ENCODE data around the gene DNMT3L.
"Not testable (repeated sequence)": the region's sequence is repeated elsewhere in the genome, so short reads cannot be mapped to it uniquely, and the experiment has no call there.

The DNMT3L gene

GRCh38 chr21:44218461-44218860 lies 43.2 kb downstream of the DNMT3L start:
- DNase-seq; H3K9me3 ChIP-seq (ENCODE audit: severe bottlenecking); H3K27ac ChIP-seq; H3K27me3 ChIP-seq (ENCODE audit: insufficient read depth, low read depth, severe bottlenecking); H3K36me3 ChIP-seq; H3K4me3 ChIP-seq (ENCODE audit: low read depth, low read length): not testable (repeated sequence)

DNA sequence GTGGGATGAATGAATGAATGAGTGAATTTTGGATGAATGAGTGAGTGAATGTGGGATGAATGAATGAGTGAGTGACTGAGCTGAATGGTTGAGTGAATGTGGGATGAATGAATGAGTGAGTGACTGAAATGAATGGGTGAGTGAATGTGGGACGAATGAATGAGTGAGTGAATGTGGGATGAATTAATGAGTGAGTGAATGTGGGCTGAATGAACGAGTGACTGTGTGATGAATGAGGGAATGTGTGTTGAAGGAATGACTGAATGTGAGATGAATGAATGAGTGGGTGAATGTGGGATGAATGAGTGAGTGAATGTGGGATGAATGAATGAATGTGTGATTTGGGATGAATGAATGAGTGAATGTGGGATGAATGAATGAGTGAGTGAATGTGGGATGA lies 49.7 kb downstream of the DNMT3L start:
- not testable (repeated sequence) for H3K36me3 ChIP-seq; H3K4me3 ChIP-seq (ENCODE audit: low read depth, low read length); H3K27ac ChIP-seq; H3K27me3 ChIP-seq (ENCODE audit: insufficient read depth, low read depth, severe bottlenecking); DNase-seq; H3K9me3 ChIP-seq (ENCODE audit: severe bottlenecking)

DNA sequence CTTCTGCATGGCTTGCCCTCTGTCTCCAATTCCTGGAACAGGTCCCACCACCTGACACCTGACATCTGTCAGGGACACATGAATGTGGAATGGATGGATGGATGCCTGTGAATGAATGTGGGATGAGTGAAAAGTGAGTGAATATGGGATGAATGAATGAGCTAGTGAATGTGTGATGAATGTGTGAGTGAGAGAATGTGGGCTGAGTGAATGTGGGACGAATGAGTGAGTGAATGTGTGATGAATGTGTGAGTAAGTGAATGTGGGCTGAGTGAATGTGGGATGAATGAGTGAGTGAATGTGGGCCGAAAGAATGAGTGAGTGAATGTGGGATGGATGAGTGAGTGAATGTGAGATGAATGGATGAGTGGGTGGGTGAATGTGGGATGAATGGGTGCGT lies 50.1 kb downstream of the DNMT3L start:
- H3K9me3 ChIP-seq (ENCODE audit: severe bottlenecking); H3K4me3 ChIP-seq (ENCODE audit: low read depth, low read length); H3K36me3 ChIP-seq; H3K27me3 ChIP-seq (ENCODE audit: insufficient read depth, low read depth, severe bottlenecking); DNase-seq; H3K27ac ChIP-seq: not testable (repeated sequence)

GRCh38 chr21:44207860-44208646 lies 53.6 kb downstream of the DNMT3L start:
- H3K36me3 ChIP-seq; DNase-seq; H3K27me3 ChIP-seq (ENCODE audit: insufficient read depth, low read depth, severe bottlenecking); H3K27ac ChIP-seq; H3K4me3 ChIP-seq (ENCODE audit: low read depth, low read length); H3K9me3 ChIP-seq (ENCODE audit: severe bottlenecking): not testable (repeated sequence)

- not testable (repeated sequence) for H3K27ac ChIP-seq; H3K9me3 ChIP-seq (ENCODE audit: severe bottlenecking); H3K27me3 ChIP-seq (ENCODE audit: insufficient read depth, low read depth, severe bottlenecking); H3K36me3 ChIP-seq; H3K4me3 ChIP-seq (ENCODE audit: low read depth, low read length); DNase-seq
These were observed 54.7 kb downstream of the DNMT3L start for GRCh38 chr21:44206698-44207676.

- not testable (repeated sequence) for H3K27ac ChIP-seq; H3K36me3 ChIP-seq; H3K27me3 ChIP-seq (ENCODE audit: insufficient read depth, low read depth, severe bottlenecking); DNase-seq; H3K9me3 ChIP-seq (ENCODE audit: severe bottlenecking); H3K4me3 ChIP-seq (ENCODE audit: low read depth, low read length)
These were observed 55.5 kb downstream of the DNMT3L start for GRCh38 chr21:44206187-44206586.

DNA sequence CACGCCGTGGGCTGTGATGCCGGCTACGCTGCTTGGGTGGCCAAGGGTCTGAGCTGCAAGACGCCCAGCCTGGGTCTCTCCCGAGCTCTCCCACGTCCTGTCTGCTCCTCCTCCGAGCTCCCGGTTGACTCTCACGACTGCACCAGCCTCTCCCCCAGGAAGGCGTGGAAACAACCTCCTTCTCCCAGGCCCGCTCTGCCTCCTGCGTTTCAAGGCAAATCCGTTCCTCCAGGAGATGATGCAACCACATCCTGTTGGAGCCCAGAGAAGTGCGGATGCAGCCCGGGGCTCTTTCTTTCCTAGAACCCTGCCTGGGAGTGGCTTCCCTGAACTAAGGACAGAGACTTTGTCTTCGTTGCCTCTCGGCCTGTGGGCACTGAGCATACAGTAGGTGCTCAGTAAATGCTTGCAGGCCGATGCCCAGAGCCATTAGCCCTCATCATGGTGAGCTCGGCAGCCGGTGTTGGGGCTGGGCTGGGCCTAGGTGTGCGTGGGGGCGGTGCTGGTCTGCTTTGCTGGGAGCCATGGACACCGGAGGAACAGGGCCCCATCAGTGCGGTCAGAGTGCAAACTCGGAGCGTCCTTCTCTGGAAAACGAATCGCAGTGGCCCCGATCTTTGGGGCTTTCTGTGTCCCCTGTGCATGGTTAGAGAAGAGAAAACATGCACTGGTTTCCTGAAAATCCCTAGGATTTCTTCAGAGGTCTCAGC lies 59.0 kb downstream of the DNMT3L start:
- H3K27ac ChIP-seq; H3K27me3 ChIP-seq (ENCODE audit: insufficient read depth, low read depth, severe bottlenecking); H3K4me3 ChIP-seq (ENCODE audit: low read depth, low read length); H3K36me3 ChIP-seq; DNase-seq; H3K9me3 ChIP-seq (ENCODE audit: severe bottlenecking): not testable (repeated sequence)

- not testable (repeated sequence) for H3K9me3 ChIP-seq (ENCODE audit: severe bottlenecking); H3K27ac ChIP-seq; H3K4me3 ChIP-seq (ENCODE audit: low read depth, low read length); H3K27me3 ChIP-seq (ENCODE audit: insufficient read depth, low read depth, severe bottlenecking); DNase-seq; H3K36me3 ChIP-seq
These were observed 61.7 kb downstream of the DNMT3L start for GRCh38 chr21:44199997-44200396.

DNA sequence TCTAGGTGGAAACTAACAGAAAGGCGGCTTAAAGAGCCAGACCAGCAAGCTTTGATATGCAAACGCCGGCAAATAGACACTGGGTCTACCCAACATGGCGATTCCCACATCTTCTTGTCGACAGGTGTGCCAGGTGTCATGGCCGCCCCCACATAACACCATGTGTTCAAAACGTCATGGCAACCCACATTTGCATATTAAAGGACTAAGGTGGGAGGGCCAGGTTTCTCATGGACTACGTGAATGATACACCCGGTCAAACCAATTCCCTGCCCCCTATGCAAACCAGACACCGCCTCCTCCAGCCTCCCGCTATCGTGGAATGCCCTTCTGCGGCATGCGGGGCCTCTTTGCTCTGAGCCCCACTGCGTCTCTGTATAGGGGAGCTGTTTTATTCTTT lies 62.2 kb downstream of the DNMT3L start:
- Histone ChIP-seq H3K4me3 (ENCODE audit: low read depth, low read length) (no peak overlapping the region), H3K27ac (no peak overlapping the region), H3K27me3 (ENCODE audit: insufficient read depth, low read depth, severe bottlenecking) (no peaks in the 10 kb centered on the region), H3K9me3 (ENCODE audit: severe bottlenecking) (no peaks in the 10 kb centered on the region), H3K36me3 (no peaks in the 10 kb centered on the region)
- no peak for DNase-seq
- TF ChIP-seq, protein P1, sequence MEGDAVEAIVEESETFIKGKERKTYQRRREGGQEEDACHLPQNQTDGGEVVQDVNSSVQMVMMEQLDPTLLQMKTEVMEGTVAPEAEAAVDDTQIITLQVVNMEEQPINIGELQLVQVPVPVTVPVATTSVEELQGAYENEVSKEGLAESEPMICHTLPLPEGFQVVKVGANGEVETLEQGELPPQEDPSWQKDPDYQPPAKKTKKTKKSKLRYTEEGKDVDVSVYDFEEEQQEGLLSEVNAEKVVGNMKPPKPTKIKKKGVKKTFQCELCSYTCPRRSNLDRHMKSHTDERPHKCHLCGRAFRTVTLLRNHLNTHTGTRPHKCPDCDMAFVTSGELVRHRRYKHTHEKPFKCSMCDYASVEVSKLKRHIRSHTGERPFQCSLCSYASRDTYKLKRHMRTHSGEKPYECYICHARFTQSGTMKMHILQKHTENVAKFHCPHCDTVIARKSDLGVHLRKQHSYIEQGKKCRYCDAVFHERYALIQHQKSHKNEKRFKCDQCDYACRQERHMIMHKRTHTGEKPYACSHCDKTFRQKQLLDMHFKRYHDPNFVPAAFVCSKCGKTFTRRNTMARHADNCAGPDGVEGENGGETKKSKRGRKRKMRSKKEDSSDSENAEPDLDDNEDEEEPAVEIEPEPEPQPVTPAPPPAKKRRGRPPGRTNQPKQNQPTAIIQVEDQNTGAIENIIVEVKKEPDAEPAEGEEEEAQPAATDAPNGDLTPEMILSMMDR (IDR thresholded peaks at IDR 0.05; ENCODE audit: low read depth, low read length): no peak

DNA sequence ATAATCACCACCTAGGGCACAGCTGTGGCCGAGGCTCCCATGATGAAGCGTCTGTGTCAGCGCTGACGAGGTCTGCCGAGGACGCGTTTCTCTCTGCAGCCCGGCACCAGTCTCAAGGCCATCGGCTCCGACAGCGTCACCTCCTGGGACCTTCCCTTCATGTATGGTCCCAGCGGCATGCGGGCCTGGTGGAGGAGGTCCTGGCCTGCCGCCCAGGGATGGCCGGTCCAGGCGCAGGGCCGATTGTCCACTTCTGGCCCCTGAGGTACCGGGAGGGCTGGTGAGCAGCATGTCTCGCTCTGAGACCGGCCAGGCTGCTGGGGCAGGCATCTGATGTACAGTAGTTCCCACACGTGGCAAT lies 64.6 kb downstream of the DNMT3L start:
- not testable (repeated sequence) for DNase-seq

More for the DNA sequence above, 64.6 kb downstream of the DNMT3L start:
- H3K4me3 ChIP-seq (ENCODE audit: low read depth, low read length); H3K9me3 ChIP-seq (ENCODE audit: severe bottlenecking); H3K27ac ChIP-seq; H3K36me3 ChIP-seq; H3K27me3 ChIP-seq (ENCODE audit: insufficient read depth, low read depth, severe bottlenecking): not testable (repeated sequence)
